ENCODE data around the gene ENTPD5.

- TF ChIP-seq GATA2 (IDR thresholded peaks at IDR 0.05; ENCODE audit: low read depth, low read length) = no peak
- no peak for TF ChIP-seq GATA3 (IDR thresholded peaks at IDR 0.05; ENCODE audit: low read depth, low read length)
Measured at GRCh38 chr14:73973497-73973896, 45.6 kb downstream of the ENTPD5 start.

Data from SH-SY5Y (cell line).